IMR-90 (cell line): ENCODE data around the gene CTBP1. TPM values are rescaled to one million over a fixed set of nuclear protein-coding genes. Genes with fewer than 3 reads are reported as not detected.

Experiments
- ATAC-seq: fragments of 200-7000 bp; cut with Tn5 transposase; 2 replicates; pipeline ENCODE4 v1.9.1; 2020; ENCODE audit warnings: low read depth, mild to moderate bottlenecking, moderate library complexity
- BruUV-seq: library from RNA; stranded (reverse); fragments of 400-500 nt; replicated peaks from 2 replicates; lab custom pipeline; 2021; lab: Mats Ljungman, UMichigan
- CTCF ChIA-PET: fragments of 300-600 bp; formaldehyde crosslinking; extraction: SDS; loops from one replicate; lab custom pipeline; 2021; ENCODE audit warnings: antibody characterized with exemption; lab: Yijun Ruan, JAX
- POLR2A ChIA-PET: fragments of 300-600 bp; sonication (Branson Sonifier 250); formaldehyde crosslinking; loops from one replicate; lab custom pipeline; 2022; ENCODE audit warnings: antibody characterized with exemption; ENCODE audit not compliant: unreplicated experiment; lab: Charles Lee
- DNase-seq: peaks from one replicate; pipeline ENCODE4 v3.0.0; 2013
- H2AFZ ChIP-seq: replicated peaks from 2 replicates; pipeline ENCODE3; 2013; ENCODE audit warnings: low read length, mild to moderate bottlenecking; ENCODE audit not compliant: poor library complexity
- H2AK5ac ChIP-seq: 2 replicates; pipeline ENCODE4 v1.6.1; 2013; ENCODE audit warnings: low read depth, low read length, inconsistent platforms
- H2AK9ac ChIP-seq: replicated peaks from 2 replicates; pipeline ENCODE3; 2013; ENCODE audit warnings: mild to moderate bottlenecking, low read depth, low read length, moderate library complexity; ENCODE audit not compliant: poor library complexity
- H2BK120ac ChIP-seq: 2 replicates; pipeline ENCODE4 v1.6.1; 2013; ENCODE audit warnings: low read depth, low read length, inconsistent platforms
- H2BK15ac ChIP-seq: 3 replicates; pipeline ENCODE4 v1.6.1; 2013; ENCODE audit warnings: low read depth, low read length, inconsistent platforms
- H2BK20ac ChIP-seq: 2 replicates; pipeline ENCODE4 v1.6.1; 2013; ENCODE audit warnings: low read depth, mild to moderate bottlenecking, inconsistent platforms, low read length, moderate library complexity
- H2BK5ac ChIP-seq: 2 replicates; pipeline ENCODE4 v1.6.1; 2013; ENCODE audit warnings: mild to moderate bottlenecking, low read depth, low read length, inconsistent platforms; ENCODE audit not compliant: poor library complexity, severe bottlenecking
- H3K14ac ChIP-seq: replicated peaks from 2 replicates; pipeline ENCODE4 v1.6.1; 2013; ENCODE audit warnings: low read depth, low read length, inconsistent platforms
- H3K18ac ChIP-seq: 2 replicates; pipeline ENCODE4 v1.6.1; 2013; ENCODE audit warnings: low read depth, low read length, control low read depth
- H3K23ac ChIP-seq: 2 replicates; pipeline ENCODE4 v1.6.1; 2013; ENCODE audit warnings: low read depth, low read length, inconsistent platforms
- H3K27ac ChIP-seq: 2 replicates; pipeline ENCODE4 v1.5.1; 2013; ENCODE audit warnings: mild to moderate bottlenecking, control low read depth, low read length; ENCODE audit not compliant: insufficient read depth
- H3K27me3 ChIP-seq: 2 replicates; pipeline ENCODE4 v1.6.1; 2013; ENCODE audit warnings: low read length; ENCODE audit not compliant: control insufficient read depth, insufficient read depth
- H3K36me3 ChIP-seq: 2 replicates; pipeline ENCODE4 v1.6.1; 2013; ENCODE audit warnings: low read length, mixed read lengths; ENCODE audit not compliant: control insufficient read depth, insufficient read depth
- H3K4ac ChIP-seq: 2 replicates; pipeline ENCODE4 v1.6.1; 2013; ENCODE audit warnings: low read depth, low read length, inconsistent platforms
- H3K4me1 ChIP-seq: 2 replicates; pipeline ENCODE4 v1.6.1; 2013; ENCODE audit warnings: low read length, mixed read lengths; ENCODE audit not compliant: control insufficient read depth, insufficient read depth
- H3K4me2 ChIP-seq: 2 replicates; pipeline ENCODE4 v1.6.1; 2013; ENCODE audit warnings: low read depth, mild to moderate bottlenecking, control low read depth, low read length, moderate library complexity
- H3K4me3 ChIP-seq: 2 replicates; pipeline ENCODE4 v1.5.1; 2013; ENCODE audit warnings: low read depth, mild to moderate bottlenecking, control low read depth, low read length, moderate library complexity; ENCODE audit not compliant: insufficient read depth
- H3K56ac ChIP-seq: 2 replicates; pipeline ENCODE4 v1.6.1; 2013; ENCODE audit warnings: low read length, inconsistent platforms; ENCODE audit not compliant: insufficient read depth; ENCODE audit errors: extremely low read depth
- H3K79me1 ChIP-seq, 2 experiments: 2 replicates each; pipeline ENCODE4 v1.6.1; 2013; ENCODE audit warnings: low read length in 2 of 2, inconsistent platforms in 1 of 2, low read depth in 1 of 2
- H3K9ac ChIP-seq: 2 replicates; pipeline ENCODE4 v1.6.1; 2013; ENCODE audit warnings: low read depth, low read length, control low read depth
- H3K9me1 ChIP-seq: 2 replicates; pipeline ENCODE4 v1.6.1; 2013; ENCODE audit warnings: low read length, inconsistent platforms; ENCODE audit not compliant: insufficient read depth
- H3K9me3 ChIP-seq: 2 replicates; pipeline ENCODE4 v1.6.1; 2013; ENCODE audit warnings: low read length; ENCODE audit not compliant: control insufficient read depth, insufficient read depth
- H4K20me1 ChIP-seq: 2 replicates; pipeline ENCODE4 v1.6.1; 2013; ENCODE audit warnings: low read length, inconsistent platforms; ENCODE audit not compliant: insufficient read depth
- H4K5ac ChIP-seq: 2 replicates; pipeline ENCODE4 v1.6.1; 2013; ENCODE audit warnings: mild to moderate bottlenecking, low read depth, low read length, control low read depth
- H4K8ac ChIP-seq, 2 experiments: 2 replicates each; pipeline ENCODE4 v1.6.1; 2013; ENCODE audit warnings: low read depth in 2 of 2, low read length in 2 of 2, control low read depth in 1 of 2, inconsistent platforms in 1 of 2
- H4K91ac ChIP-seq: 2 replicates; pipeline ENCODE4 v1.6.1; 2013; ENCODE audit warnings: low read depth, low read length, inconsistent platforms; ENCODE audit not compliant: insufficient read depth
- BHLHE40 ChIP-seq: fragments of 150-350 bp; IDR thresholded peaks from 2 replicates; pipeline ENCODE4 v1.6.1; 2016; ENCODE audit warnings: mild to moderate bottlenecking, low read depth, low read length
- CEBPB ChIP-seq: IDR thresholded peaks from 2 replicates; pipeline ENCODE4 v1.6.1; 2012; ENCODE audit warnings: low read depth, low read length, improper control_type of control experiment
- CHD1 ChIP-seq: IDR thresholded peaks from 2 replicates; pipeline ENCODE4 v1.6.1; 2012; ENCODE audit warnings: low read depth, low read length, improper control_type of control experiment
- CTCF ChIP-seq: conservative IDR thresholded peaks from 2 replicates; pipeline ENCODE4 v1.5.1; 2012; ENCODE audit warnings: mild to moderate bottlenecking, low read depth, low read length, improper control_type of control experiment
- ELK1 ChIP-seq: fragments of 150-350 bp; IDR thresholded peaks from 2 replicates; pipeline ENCODE4 v1.6.1; 2016; ENCODE audit warnings: low read depth, mild to moderate bottlenecking, low read length, moderate library complexity, borderline replicate concordance
- FOS ChIP-seq: fragments of 150-350 bp; IDR thresholded peaks from 2 replicates; pipeline ENCODE4 v1.6.1; 2016; ENCODE audit warnings: low read depth, low read length
- MAFK ChIP-seq: IDR thresholded peaks from 2 replicates; pipeline ENCODE4 v1.6.1; 2012; ENCODE audit warnings: low read depth, low read length, improper control_type of control experiment
- MXI1 ChIP-seq: IDR thresholded peaks from 2 replicates; pipeline ENCODE4 v1.6.1; 2012; ENCODE audit warnings: low read depth, mild to moderate bottlenecking, low read length, moderate library complexity, borderline replicate concordance
- NFE2L2 ChIP-seq: fragments of 150-350 bp; IDR thresholded peaks from 2 replicates; pipeline ENCODE4 v1.6.1; 2016; ENCODE audit warnings: low read depth, mild to moderate bottlenecking, low read length
- POLR2A ChIP-seq: IDR thresholded peaks from 2 replicates; pipeline ENCODE4 v1.6.1; 2012; ENCODE audit warnings: mild to moderate bottlenecking, low read depth, low read length
- RAD21 ChIP-seq: IDR thresholded peaks from 2 replicates; pipeline ENCODE4 v1.6.1; 2012; ENCODE audit warnings: low read length, improper control_type of control experiment
- RCOR1 ChIP-seq: IDR thresholded peaks from 2 replicates; pipeline ENCODE4 v1.6.1; 2012; ENCODE audit warnings: mild to moderate bottlenecking, low read length, improper control_type of control experiment; ENCODE audit not compliant: insufficient replicate concordance
- RFX5 ChIP-seq: IDR thresholded peaks from 2 replicates; pipeline ENCODE4 v1.8.0; 2012; ENCODE audit warnings: low read depth, mild to moderate bottlenecking, low read length, moderate library complexity
- SMC3 ChIP-seq: fragments of 150-350 bp; IDR thresholded peaks from 2 replicates; pipeline ENCODE4 v1.6.1; 2016; ENCODE audit warnings: low read depth, mild to moderate bottlenecking, antibody characterized with exemption, low read length, moderate library complexity
- USF2 ChIP-seq: fragments of 150-350 bp; IDR thresholded peaks from 2 replicates; pipeline ENCODE4 v1.6.1; 2017; ENCODE audit warnings: mild to moderate bottlenecking, antibody characterized with exemption, low read length, low read depth
- WGBS, 2 experiments: methylation state at CpG; one replicate each; pipeline versions ENCODE4 v1.1.5 to v1.1.7; 2013; ENCODE audit warnings: missing lambda C conversion rate in 2 of 2; ENCODE audit not compliant: insufficient read length in 1 of 2; ENCODE audit errors: extremely low coverage in 2 of 2; 5-methylcytosine and 5-hydroxymethylcytosine counted together
- dilution Hi-C: fragments of 300-500 bp; cut with HindIII; formaldehyde crosslinking; loops from one replicate; pipeline ENCODE4 v1.14.3; 2018; ENCODE audit warnings: low sequenced_read_pairs; ENCODE audit not compliant: unreplicated experiment
- in situ Hi-C: fragments of 300-500 bp; cut with MboI; formaldehyde crosslinking; loops from 3 replicates; pipeline ENCODE4 v1.14.3; 2019; ENCODE audit warnings: low sequenced_read_pairs, inconsistent platforms, mixed read lengths
- intact Hi-C: fragments of 100-400 bp; cut with micrococcal nuclease; formaldehyde crosslinking; loops from 2 replicates; pipeline ENCODE4 v1.10.0; 2022
- polyA plus RNA-seq, 3 experiments: library from polyadenylated mRNA; depleted of rRNA; stranded (reverse); fragments of >200 nt; gene quantifications; 2 replicates each; pipeline ENCODE4 v1.2.3, GENCODE V29; 2012; ENCODE audit warnings: low replicate concordance in 1 of 3
- total RNA-seq: library from RNA; depleted of rRNA; stranded (reverse); fragments of >200 nt; gene quantifications from 2 replicates; pipeline ENCODE4 v1.2.3, GENCODE V29; 2012

The CTBP1 gene
- total and polyA plus RNA-seq, 2 of the 4 experiments (the other 2 are of a cell fraction), result 147 to 212 TPM

GRCh38 chr4:1239950-1240307, 9.0 kb downstream of the CTBP1 start:
- no peak for TF ChIP-seq SMC3
- TF ChIP-seq USF2, result no peak
- no peak for TF ChIP-seq CTCF
- TF ChIP-seq NFE2L2, result no peak
- TF ChIP-seq RCOR1, result no peak
- TF ChIP-seq MAFK, result no peak
- TF ChIP-seq POLR2A, result no peak
- no peak for TF ChIP-seq RAD21
- no peak for TF ChIP-seq FOS
- TF ChIP-seq MXI1, result no peak
- TF ChIP-seq ELK1, result no peak
- TF ChIP-seq CEBPB, result no peak
- no peak for TF ChIP-seq BHLHE40
- no peak for TF ChIP-seq RFX5
- no peak for TF ChIP-seq CHD1
- CTCF ChIA-PET, result no interaction called here
- Histone ChIP-seq H3K79me1 (peaks cover 6 to 64% of the 10 kb centered on the region in 2 experiments; a peak in 3 of 4 replicates), H3K4ac (no peak overlapping the region), H3K23ac (no peak overlapping the region), H3K4me3 (no peak overlapping the region), H3K27ac (no peak overlapping the region), H2BK20ac (no peak overlapping the region), H3K36me3 (peaks cover 56% of the 10 kb centered on the region), H4K8ac (no peak overlapping the region), H2BK5ac (no peak overlapping the region), H3K56ac (no peak overlapping the region), H2AFZ (no peak overlapping the region), H2AK5ac (no peak overlapping the region), H2AK9ac (no peak overlapping the region), H3K14ac (no peak overlapping the region), H4K5ac (no peak overlapping the region), H3K9me3 (no peaks in the 10 kb centered on the region), H3K4me1 (peaks cover 1% of the 10 kb centered on the region; the same call in 1 of the 2 replicates), H3K9ac (no peak overlapping the region), H3K18ac (no peak overlapping the region), H2BK120ac (no peak overlapping the region), H2BK15ac (no peak overlapping the region), H3K27me3 (no peaks in the 10 kb centered on the region), H3K4me2 (no peak overlapping the region), H4K20me1 (peaks cover 75% of the 10 kb centered on the region), H4K91ac (no peak overlapping the region), H3K9me1 (peaks cover 15% of the 10 kb centered on the region)
- WGBS, 2 experiments, result no CpG with 5 or more reads among the region's 22 CpGs
- intact Hi-C loops (no loop called here), dilution Hi-C loops (no loop called here), in situ Hi-C loops (no loop called here)
- ATAC-seq (no peak), DNase-seq (no peak)
- POLR2A ChIA-PET, result no interaction called here
- no TSS peak for BruUV-seq
